ENCODE data around the gene ALG1.

- TF ChIP-seq POLR2A (IDR thresholded peaks at IDR 0.05; ENCODE audit: low read depth, low read length), result no peak
- TF ChIP-seq POLR2AphosphoS5 (IDR thresholded peaks at IDR 0.05; ENCODE audit: low read depth, low read length), result no peak
Observed at GRCh38 chr16:5026664-5027063, 45.0 kb upstream of the ALG1 start.
